ENCODE measurements around the gene MLH1. TPM values are rescaled to one million over a fixed set of nuclear protein-coding genes. Genes with fewer than 3 reads are reported as not detected.
"Not testable (repeated sequence)": the region's sequence is repeated elsewhere in the genome, so short reads cannot be mapped to it uniquely, and the experiment has no call there.

MLH1 gene
- total RNA-seq, 2 experiments from 2014 or later = 52.3 to 54.0 TPM

DNA sequence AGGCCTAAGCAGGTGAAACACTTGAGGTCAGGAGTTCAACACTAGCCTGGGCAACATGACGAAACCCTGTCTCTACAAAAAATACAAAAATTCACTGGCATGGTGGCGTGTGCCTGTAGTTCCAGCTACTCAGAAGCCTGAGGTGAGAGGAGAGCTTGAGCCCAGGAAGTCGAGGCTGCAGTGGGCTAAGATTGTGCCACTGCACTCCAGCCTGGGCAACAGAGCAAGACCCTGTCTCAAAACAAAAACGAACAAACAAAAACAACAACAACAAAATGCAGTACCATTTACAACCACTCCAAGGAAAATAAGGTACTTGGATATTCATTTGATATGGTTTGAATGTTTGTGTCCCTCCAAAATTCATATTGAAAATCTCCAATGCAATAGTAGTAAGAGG is 32.8 kb upstream of the MLH1 start:
- DNase-seq (no peak), ATAC-seq (ENCODE audit: low read depth) (no peak)
- Mint-ChIP-seq H3K36me3 (no peaks in the 10 kb centered on the region), H3K9me3 (no peaks in the 10 kb centered on the region), H3K27me3 (no peaks in the 10 kb centered on the region), H3K4me3 (no peak overlapping the region), H3K4me1 (peaks cover 13% of the 10 kb centered on the region), H3K27ac (no peak overlapping the region)
- POLR2A ChIA-PET = interaction anchor here (0.7 kb wide), 1 partner anchor 36 kb away, joined by 3 read pairs; no protein-coding TSS in a partner anchor

DNA sequence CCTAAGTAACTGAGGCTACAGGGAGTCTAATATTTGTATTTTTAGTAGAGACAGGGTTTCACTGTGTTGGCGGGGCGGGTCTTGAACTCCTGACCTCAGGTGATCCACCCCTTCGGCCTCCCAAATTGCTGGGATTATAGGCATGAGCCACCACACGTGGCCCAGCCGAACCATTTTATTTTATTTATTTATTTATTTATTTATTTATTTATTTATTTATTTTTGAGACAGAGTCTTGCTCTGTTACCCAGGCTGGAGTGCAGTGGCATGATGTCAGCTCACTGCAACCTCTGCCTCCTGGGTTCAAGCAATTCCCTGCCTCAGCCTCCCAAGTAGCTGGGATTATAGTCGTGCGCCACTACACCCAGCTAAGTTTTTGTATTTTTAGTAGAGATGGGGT is 30.3 kb upstream of the MLH1 start:
- H3K4me3 Mint-ChIP-seq; DNase-seq; H3K9me3 Mint-ChIP-seq; H3K36me3 Mint-ChIP-seq; POLR2A ChIA-PET; H3K27me3 Mint-ChIP-seq; ATAC-seq (ENCODE audit: low read depth); H3K27ac Mint-ChIP-seq: not testable (repeated sequence)
- H3K4me1 Mint-ChIP-seq = peaks cover 11% of the 10 kb centered on the region

DNA sequence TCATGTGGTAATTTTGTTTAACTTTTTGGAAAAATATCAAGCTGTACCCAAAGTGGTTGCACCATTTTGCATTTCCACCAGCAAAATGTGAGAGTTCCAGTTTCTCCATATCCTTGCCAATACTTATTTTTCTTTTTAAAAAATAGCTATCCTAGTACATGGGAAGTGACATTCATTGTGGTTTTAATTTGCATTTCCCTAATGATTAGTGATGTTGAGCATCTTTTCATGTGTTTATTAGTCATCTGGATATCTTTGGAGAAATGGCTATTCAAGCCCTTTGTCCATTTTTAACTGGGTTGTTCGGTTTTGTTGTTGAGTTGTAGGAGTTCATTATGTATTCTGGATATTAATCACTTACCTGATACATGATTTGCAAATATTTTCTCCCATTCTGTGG is 29.0 kb upstream of the MLH1 start:
- no peaks in the 10 kb centered on the region for H3K9me3 Mint-ChIP-seq
- H3K27me3 Mint-ChIP-seq = no peaks in the 10 kb centered on the region
- no peak overlapping the region for H3K4me3 Mint-ChIP-seq
- H3K36me3 Mint-ChIP-seq = peaks cover 2% of the 10 kb centered on the region
- DNase-seq (no peak), ATAC-seq (ENCODE audit: low read depth) (no peak)
- H3K27ac Mint-ChIP-seq = no peak overlapping the region
- H3K4me1 Mint-ChIP-seq = peaks cover 12% of the 10 kb centered on the region
- POLR2A ChIA-PET = interaction anchor here (0.6 to 0.8 kb wide), 2 partner anchors 14 to 29 kb away, joined by 3 read pairs; partner anchors contain the start of genes EPM2AIP1 and MLH1

DNA sequence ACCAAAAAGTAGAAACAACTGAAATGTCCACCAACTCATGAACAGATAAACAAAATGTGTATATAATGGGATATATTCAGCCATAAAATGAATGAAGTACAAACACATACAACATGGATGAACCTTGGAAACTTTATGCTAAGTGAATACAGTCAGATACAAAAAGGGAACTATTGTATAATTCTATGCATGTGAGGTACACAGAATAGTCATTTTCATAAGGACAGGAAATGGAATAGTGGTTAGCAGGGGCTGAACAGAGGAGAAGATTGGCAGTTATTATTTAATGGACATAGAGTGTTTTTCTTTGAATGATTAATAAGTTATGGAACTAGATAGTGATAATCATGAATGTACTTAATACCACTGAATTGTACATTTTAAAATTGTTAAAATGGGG is 28.5 kb upstream of the MLH1 start:
- H3K27ac Mint-ChIP-seq = no peak overlapping the region
- POLR2A ChIA-PET = interaction anchor here (0.6 to 0.8 kb wide), 2 partner anchors 13 to 28 kb away, joined by 3 read pairs; partner anchors contain the start of genes EPM2AIP1 and MLH1
- no peak overlapping the region for H3K4me3 Mint-ChIP-seq
- H3K36me3 Mint-ChIP-seq = peaks cover 2% of the 10 kb centered on the region
- H3K9me3 Mint-ChIP-seq = no peaks in the 10 kb centered on the region
- no peaks in the 10 kb centered on the region for H3K27me3 Mint-ChIP-seq
- H3K4me1 Mint-ChIP-seq = peaks cover 16% of the 10 kb centered on the region
- DNase-seq = no peak
- no peak for ATAC-seq (ENCODE audit: low read depth)

DNA sequence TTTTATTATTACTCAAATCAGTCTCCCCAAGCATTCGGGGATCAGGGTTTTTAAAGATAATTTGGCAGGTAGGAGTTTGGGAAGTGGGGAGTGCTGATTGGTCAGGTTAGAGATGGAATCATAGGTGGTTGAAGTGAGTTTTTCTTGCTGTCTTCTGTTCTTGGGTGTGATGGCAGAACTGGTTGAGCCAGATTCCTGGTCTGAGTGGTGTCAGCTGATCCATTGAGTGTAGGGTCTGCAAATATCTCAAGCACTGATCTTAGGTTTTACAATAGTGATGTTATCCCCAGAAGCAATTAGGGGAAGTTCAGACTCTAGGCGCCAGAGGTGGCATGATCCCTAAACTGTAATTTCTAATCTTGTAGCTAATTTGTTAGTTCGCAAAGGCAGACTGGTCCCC is 27.9 kb upstream of the MLH1 start:
- H3K27ac Mint-ChIP-seq = no peak overlapping the region
- no peaks in the 10 kb centered on the region for H3K27me3 Mint-ChIP-seq
- DNase-seq (no peak), ATAC-seq (ENCODE audit: low read depth) (no peak)
- H3K4me1 Mint-ChIP-seq = peaks cover 19% of the 10 kb centered on the region
- POLR2A ChIA-PET = no interaction called here
- H3K4me3 Mint-ChIP-seq = no peak overlapping the region
- peaks cover 2% of the 10 kb centered on the region for H3K36me3 Mint-ChIP-seq
- no peaks in the 10 kb centered on the region for H3K9me3 Mint-ChIP-seq

DNA sequence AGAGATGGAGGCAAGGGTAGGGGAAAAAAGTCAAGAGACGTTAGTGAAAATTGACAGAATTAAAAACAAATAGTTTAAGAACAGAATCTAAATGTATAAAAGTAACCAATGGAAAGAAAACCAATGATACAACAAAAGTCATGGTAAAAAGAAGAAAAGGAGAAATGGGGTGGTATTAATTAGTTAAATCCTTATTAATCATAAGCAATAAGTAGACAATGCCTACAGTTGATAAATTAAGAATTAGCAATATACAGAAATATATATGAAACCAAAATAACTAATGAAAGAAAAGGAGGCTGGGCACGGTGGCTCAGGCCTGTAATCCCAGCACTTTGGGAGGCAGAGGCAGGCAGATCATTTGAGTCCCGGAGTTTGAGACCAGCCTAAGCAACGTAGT is 24.2 kb upstream of the MLH1 start:
- ATAC-seq (ENCODE audit: low read depth) = no peak
- peak overlapping the region; percentile 64 for H3K27ac Mint-ChIP-seq
- no peak for DNase-seq
- no peaks in the 10 kb centered on the region for H3K27me3 Mint-ChIP-seq
- POLR2A ChIA-PET = interaction anchor here (1.3 kb wide), 1 partner anchor 25 kb away, joined by 3 read pairs; no protein-coding TSS in a partner anchor
- H3K36me3 Mint-ChIP-seq = peaks cover 11% of the 10 kb centered on the region
- peaks cover 3% of the 10 kb centered on the region for H3K9me3 Mint-ChIP-seq
- peak overlapping the region; percentile 26 for H3K4me3 Mint-ChIP-seq
- peaks cover 34% of the 10 kb centered on the region for H3K4me1 Mint-ChIP-seq

DNA sequence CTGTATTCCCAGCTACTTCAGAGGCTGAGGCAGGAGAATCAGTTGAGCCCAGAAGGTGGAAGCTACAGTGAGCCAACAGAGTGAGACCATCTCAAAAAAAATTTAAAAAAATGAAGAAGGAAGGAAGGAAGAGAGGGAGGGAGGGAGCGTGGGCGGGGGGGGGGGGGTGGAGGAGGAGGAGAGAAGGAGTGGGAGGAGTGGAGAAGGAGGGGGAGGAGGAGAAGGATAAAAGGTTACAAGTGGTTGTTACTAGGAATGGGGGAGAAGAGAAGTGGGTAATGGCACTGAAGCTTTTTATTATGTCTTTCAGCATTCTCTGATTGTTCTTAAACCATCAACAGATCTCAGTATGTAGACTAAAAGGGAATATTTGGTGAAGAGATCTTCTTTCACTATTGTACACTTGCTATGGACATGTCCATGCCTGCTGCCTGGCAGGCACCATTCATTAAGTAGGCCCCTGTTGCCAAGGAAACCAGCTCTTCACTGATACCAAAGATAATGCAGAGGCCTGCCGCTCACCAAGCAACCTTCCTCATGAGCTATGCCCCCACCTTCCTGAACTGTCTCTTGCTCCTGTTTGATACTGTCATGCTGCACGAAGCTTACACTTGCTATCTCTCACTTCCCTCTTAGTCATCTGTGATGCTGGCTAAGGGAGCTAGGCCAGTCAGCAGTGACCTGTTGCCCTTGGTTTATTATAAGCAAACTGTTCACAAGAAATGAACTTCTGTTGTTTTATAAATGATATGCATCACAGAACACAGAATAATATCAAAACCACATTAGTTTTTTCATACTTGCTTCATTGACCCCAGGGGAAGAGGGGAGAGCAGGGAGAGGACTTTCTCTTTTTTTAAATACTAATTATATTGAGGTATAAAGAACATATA is 23.5 kb upstream of the MLH1 start:
- POLR2A ChIA-PET = interaction anchor here (0.6 to 1.3 kb wide), 5 partner anchors 21 to 52 kb away, joined by 3 to 10 read pairs (median 3); partner anchors contain the start of genes EPM2AIP1 and MLH1
- DNase-seq = no peak
- Mint-ChIP-seq H3K4me1 (peaks cover 33% of the 10 kb centered on the region), H3K4me3 (peak overlapping the region; percentile 26), H3K27me3 (no peaks in the 10 kb centered on the region), H3K27ac (peak overlapping the region; percentile 64), H3K36me3 (peaks cover 12% of the 10 kb centered on the region), H3K9me3 (peaks cover 3% of the 10 kb centered on the region)
- peak; percentile 94 for ATAC-seq (ENCODE audit: low read depth)

DNA sequence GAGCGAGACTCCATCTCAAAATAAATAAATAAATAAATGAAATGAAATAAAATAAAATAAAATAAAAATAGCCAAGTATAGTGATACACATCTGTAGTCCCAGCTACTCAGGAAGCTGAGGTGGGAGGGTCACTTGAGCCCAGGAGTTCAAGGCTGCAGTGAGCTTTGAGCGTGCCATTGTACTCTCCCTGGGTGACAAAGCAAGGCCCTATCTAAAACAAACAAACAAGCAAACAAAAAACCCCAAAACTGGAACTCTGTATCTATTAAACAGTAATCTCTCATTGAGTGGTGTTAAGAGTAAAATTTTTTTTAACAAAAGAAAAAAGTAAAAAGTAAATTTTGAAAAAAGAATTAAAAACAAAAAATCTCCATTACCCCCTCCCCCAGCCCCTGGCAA is 21.2 kb upstream of the MLH1 start:
- POLR2A ChIA-PET = no interaction called here
- ATAC-seq (ENCODE audit: low read depth) (no peak), DNase-seq (no peak)
- Mint-ChIP-seq H3K4me1 (peaks cover 30% of the 10 kb centered on the region), H3K9me3 (peaks cover 3% of the 10 kb centered on the region), H3K27me3 (no peaks in the 10 kb centered on the region), H3K27ac (no peak overlapping the region), H3K36me3 (peaks cover 21% of the 10 kb centered on the region), H3K4me3 (no peak overlapping the region)

DNA sequence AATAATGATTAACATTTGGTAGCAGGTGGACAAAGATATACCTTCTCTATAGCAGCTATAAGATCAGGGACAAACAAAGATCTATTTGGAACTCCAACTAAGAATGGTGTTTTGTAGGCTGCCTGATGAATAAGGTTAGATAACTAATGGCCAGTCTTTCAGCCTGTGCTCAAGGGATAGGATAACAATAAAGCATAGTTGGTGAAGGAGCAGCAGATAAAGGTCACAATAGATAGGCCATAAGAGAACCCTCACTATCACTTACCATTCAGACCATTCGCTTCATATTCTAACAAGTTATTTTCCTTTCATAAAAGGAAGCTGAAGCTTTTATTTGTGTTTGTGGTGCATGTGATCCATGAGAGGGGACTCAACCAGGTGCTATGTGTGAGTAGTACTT is 20.2 kb upstream of the MLH1 start:
- H3K4me1 Mint-ChIP-seq = peaks cover 30% of the 10 kb centered on the region
- POLR2A ChIA-PET = interaction anchor here (0.7 to 1.9 kb wide), 4 partner anchors 15 to 30 kb away, joined by 3 to 7 read pairs (median 3); partner anchors contain the start of gene MLH1
- ATAC-seq (ENCODE audit: low read depth) (no peak), DNase-seq (no peak)
- H3K4me3 Mint-ChIP-seq = peak overlapping the region; percentile 20
- H3K36me3 Mint-ChIP-seq = peaks cover 24% of the 10 kb centered on the region
- H3K27ac Mint-ChIP-seq = peak overlapping the region; percentile 71
- H3K9me3 Mint-ChIP-seq = peaks cover 3% of the 10 kb centered on the region
- no peaks in the 10 kb centered on the region for H3K27me3 Mint-ChIP-seq

DNA sequence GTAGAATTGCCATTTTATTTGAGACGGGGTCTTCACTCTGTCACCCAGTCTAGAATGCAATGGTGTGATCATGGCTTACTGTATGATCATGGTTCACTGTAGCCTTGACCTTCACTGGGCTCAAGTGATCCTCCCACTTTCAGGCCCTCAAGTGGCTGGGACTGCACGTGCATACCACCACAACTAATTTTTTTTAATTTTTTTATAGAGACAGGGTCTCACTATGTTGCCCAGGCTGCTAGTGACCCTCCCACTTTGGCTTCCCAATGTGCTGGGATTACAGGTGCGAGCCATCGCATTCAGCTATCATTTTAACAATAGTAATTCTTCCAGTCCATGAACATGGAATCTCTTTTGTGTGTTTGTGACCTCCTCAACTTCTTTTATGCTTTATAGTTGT is 12.3 kb upstream of the MLH1 start:
- Mint-ChIP-seq H3K9me3 (peaks cover 12% of the 10 kb centered on the region), H3K4me3 (no peak overlapping the region), H3K27me3 (no peaks in the 10 kb centered on the region), H3K27ac (no peak overlapping the region), H3K36me3 (peaks cover 65% of the 10 kb centered on the region), H3K4me1 (peaks cover 3% of the 10 kb centered on the region)
- POLR2A ChIA-PET = interaction anchor here (0.7 kb wide), 1 partner anchor 39 kb away, joined by 3 read pairs; no protein-coding TSS in a partner anchor
- DNase-seq (no peak), ATAC-seq (ENCODE audit: low read depth) (no peak)

DNA sequence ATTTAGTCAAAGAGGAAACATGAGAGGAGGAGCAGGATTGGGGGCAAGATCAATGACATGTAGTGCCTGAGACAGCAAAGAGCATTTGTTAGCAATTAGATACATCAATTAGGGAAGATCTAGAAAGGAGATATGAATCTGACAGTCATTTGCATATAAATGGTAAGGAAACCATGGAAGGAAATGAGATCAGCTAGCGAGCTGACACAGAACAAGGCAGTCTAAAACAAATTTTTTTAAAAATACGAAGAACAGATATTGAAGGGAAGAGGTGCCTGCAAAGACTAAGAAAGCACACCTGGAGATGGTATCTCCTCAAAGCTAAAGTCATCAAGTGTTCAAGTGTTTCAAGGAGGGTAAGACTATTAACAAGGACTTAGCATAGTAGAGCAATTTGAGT is 5.0 kb upstream of the MLH1 start:
- Mint-ChIP-seq H3K4me3 (peak overlapping the region; percentile 69), H3K27ac (peak overlapping the region; percentile 35), H3K4me1 (peaks cover 37% of the 10 kb centered on the region), H3K9me3 (no peaks in the 10 kb centered on the region), H3K36me3 (peaks cover 51% of the 10 kb centered on the region), H3K27me3 (no peaks in the 10 kb centered on the region)
- ATAC-seq (ENCODE audit: low read depth) = no peak
- POLR2A ChIA-PET = interaction anchor here (0.6 to 0.7 kb wide), 2 partner anchors 14 to 88 kb away, joined by 3 to 6 read pairs; no protein-coding TSS in a partner anchor
- no peak for DNase-seq

DNA sequence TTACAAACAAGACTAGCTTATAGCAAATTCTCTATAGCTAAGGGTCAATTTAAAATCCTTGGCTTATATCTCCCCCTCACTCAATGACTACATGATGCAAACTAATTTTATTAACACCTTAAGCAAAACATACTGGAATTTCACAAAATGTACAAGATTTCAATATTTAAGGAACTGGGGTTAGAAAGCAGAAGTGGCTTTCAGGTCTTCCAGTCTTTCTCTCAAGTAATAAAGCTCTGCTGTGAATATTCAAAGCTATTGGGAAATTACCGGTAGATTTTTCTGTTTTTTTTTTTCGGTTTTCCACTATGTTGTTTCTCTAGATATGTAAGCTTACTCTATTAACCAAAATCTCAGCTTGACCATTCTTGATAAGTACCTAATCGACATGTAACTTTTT is 4.3 kb upstream of the MLH1 start:
- peak overlapping the region; percentile 75 for H3K4me3 Mint-ChIP-seq

DNA sequence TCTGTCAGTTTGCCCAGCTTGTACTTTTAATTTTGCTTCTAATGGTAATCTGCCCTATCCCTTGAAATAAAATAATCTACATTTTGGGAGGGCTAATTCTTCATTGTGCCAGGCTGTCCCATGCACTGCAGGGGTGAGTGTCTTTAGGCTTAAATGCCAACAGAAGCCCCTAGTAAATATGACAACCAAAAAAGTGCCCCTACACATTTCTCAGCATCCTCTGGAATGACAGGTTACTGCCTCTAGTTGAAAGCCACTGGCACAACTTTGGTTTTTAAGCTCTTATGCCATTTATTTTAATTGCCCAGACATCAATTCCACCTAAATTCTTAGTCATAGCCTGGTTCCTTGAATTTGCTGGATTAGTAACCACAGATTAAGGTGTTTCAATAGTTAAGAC is 3.8 kb upstream of the MLH1 start:
- POLR2A ChIA-PET = no interaction called here
- Mint-ChIP-seq H3K4me3 (peak overlapping the region; percentile 75), H3K4me1 (peaks cover 41% of the 10 kb centered on the region), H3K36me3 (peaks cover 42% of the 10 kb centered on the region), H3K27ac (no peak overlapping the region), H3K9me3 (no peaks in the 10 kb centered on the region), H3K27me3 (no peaks in the 10 kb centered on the region)
- ATAC-seq (ENCODE audit: low read depth) (no peak), DNase-seq (no peak)

More for the DNA sequence above, 4.3 kb upstream of the MLH1 start:
- Mint-ChIP-seq H3K4me1 (peaks cover 37% of the 10 kb centered on the region), H3K36me3 (peaks cover 47% of the 10 kb centered on the region), H3K9me3 (no peaks in the 10 kb centered on the region), H3K27ac (peak overlapping the region; percentile 49), H3K27me3 (no peaks in the 10 kb centered on the region)
- POLR2A ChIA-PET = interaction anchor here (0.6 to 0.7 kb wide), 3 partner anchors 15 to 190 kb away, joined by 3 to 6 read pairs (median 3); no protein-coding TSS in a partner anchor
- DNase-seq (no peak), ATAC-seq (ENCODE audit: low read depth) (no peak)
